Aorta (tissue), 5 donors: ENCODE results near the gene EMX1. TPM values are rescaled to one million over a fixed set of nuclear protein-coding genes. Genes with fewer than 3 reads are reported as not detected.

ENCODE experiments used
- ATAC-seq: fragments of 200-7000 bp; cut with Tn5 transposase; one replicate; pipeline ENCODE4 v1.9.1; 2022; ENCODE audit warnings: moderate library complexity; ENCODE audit not compliant: low FRiP score
- DNase-seq, 2 donors: peaks; one replicate each; pipeline ENCODE4 v3.0.0-alpha.2; 2020
- H3K27ac ChIP-seq, 2 donors: one replicate each; pipeline ENCODE4 v1.5.1; 2013; ENCODE audit warnings: low read length in 2 of 2, mild to moderate bottlenecking in 2 of 2, moderate library complexity in 2 of 2, control low read depth in 1 of 2, inconsistent platforms in 1 of 2, low read depth in 1 of 2
- H3K27me3 ChIP-seq, 2 donors: one replicate each; pipeline ENCODE4 v1.6.1; 2013; ENCODE audit warnings: control low read depth in 1 of 2, low read length in 1 of 2, mild to moderate bottlenecking in 1 of 2, moderate library complexity in 1 of 2; ENCODE audit not compliant: insufficient read depth in 2 of 2, control insufficient read depth in 1 of 2
- H3K36me3 ChIP-seq, 2 donors: one replicate each; pipeline ENCODE4 v1.6.1; 2013; ENCODE audit warnings: control low read depth in 1 of 2, low read length in 1 of 2, mild to moderate bottlenecking in 1 of 2; ENCODE audit not compliant: insufficient read depth in 2 of 2, control insufficient read depth in 1 of 2
- H3K4me1 ChIP-seq, 2 donors: one replicate each; pipeline ENCODE4 v1.6.1; 2013; ENCODE audit warnings: low read length in 2 of 2, control low read depth in 1 of 2, mild to moderate bottlenecking in 1 of 2, moderate library complexity in 1 of 2; ENCODE audit not compliant: insufficient read depth in 2 of 2, control insufficient read depth in 1 of 2
- H3K4me3 ChIP-seq, 2 donors: one replicate each; pipeline ENCODE4 v1.5.1; 2013; ENCODE audit warnings: low read length in 2 of 2, control low read depth in 1 of 2, mild to moderate bottlenecking in 1 of 2
- H3K9me3 ChIP-seq: one replicate; pipeline ENCODE4 v1.6.1; 2013; ENCODE audit warnings: mild to moderate bottlenecking, low read length; ENCODE audit not compliant: control insufficient read depth
- WGBS, 2 donors: extraction: QIAGEN DNeasy Blood & Tissue Kit; methylation state at CpG; one replicate each; pipeline ENCODE4 v1.1.7; 2013; 5-methylcytosine and 5-hydroxymethylcytosine counted together
- intact Hi-C, 2 donors: fragments of 100-400 bp; cut with DNase I; formaldehyde crosslinking; loops; one replicate each; pipeline versions ENCODE4 v1.14.2 to v1.15.0; 2022
- polyA plus RNA-seq, 2 donors: library from polyadenylated mRNA; stranded (reverse); fragments of 200-250 nt; gene quantifications; one replicate each; pipeline ENCODE4 v1.2.3, GENCODE V29; 2013
- total RNA-seq, 2 donors: library from RNA; stranded (reverse); fragmentation: NEBNext Ultra II Directional; extraction: Animal tissue kit (Norgen Biotek cat#: 25700); gene quantifications; one replicate each; pipeline ENCODE4 v1.2.1, GENCODE V29; 2021
- donor health status: healthy with polysubstance abuse.
- donor health status: Bipolar disorder and iron deficiency.
- donor health status: DM: no; HTN: no; CAD: no.
- donor health status: DM: no; HTN: no; CAD: no.
- donor health status: DM: yes; HTN: yes; CAD: no.

Gene EMX1
- total and polyA plus RNA-seq, 4 donors: not detected

GRCh38 chr2:72950558-72951255, 33.4 kb downstream of the EMX1 start:
- intact Hi-C loops: no loop called here
- Histone ChIP-seq H3K9me3 (no peaks in the 10 kb centered on the region), H3K27ac (no peak overlapping the region), H3K36me3 (no peaks in the 10 kb centered on the region), H3K4me3 (no peak overlapping the region), H3K4me1 (no peaks in the 10 kb centered on the region), H3K27me3 (no peaks in the 10 kb centered on the region)
- DNase-seq (no peak), ATAC-seq (no peak)
- WGBS, 2 donors: 83 to 86% methylated on average over 11 to 13 of the region's 13 CpGs

- no peaks in the 10 kb centered on the region for H3K9me3 ChIP-seq
- no peak overlapping the region for H3K27ac ChIP-seq
- 88 to 90% methylated on average over 8 of the region's 8 CpGs for WGBS, 2 donors
- no peak for DNase-seq
- intact Hi-C loops: no loop called here
- no peaks in the 10 kb centered on the region for H3K27me3 ChIP-seq
- no peak overlapping the region for H3K4me3 ChIP-seq
- H3K36me3 ChIP-seq: no peaks in the 10 kb centered on the region
- H3K4me1 ChIP-seq: no peaks in the 10 kb centered on the region
- no peak for ATAC-seq
These were observed 34.2 kb downstream of the EMX1 start for GRCh38 chr2:72951303-72952095.

GRCh38 chr2:72952110-72952823, 34.9 kb downstream of the EMX1 start:
- intact Hi-C loops: no loop called here
- no peak for ATAC-seq
- Histone ChIP-seq H3K36me3 (no peaks in the 10 kb centered on the region), H3K27me3 (no peaks in the 10 kb centered on the region), H3K9me3 (no peaks in the 10 kb centered on the region), H3K4me1 (no peaks in the 10 kb centered on the region), H3K27ac (no peak overlapping the region), H3K4me3 (no peak overlapping the region)
- 81 to 86% methylated on average over 8 of the region's 8 CpGs for WGBS, 2 donors
- no peak for DNase-seq

GRCh38 chr2:72952961-72953360, 35.6 kb downstream of the EMX1 start:
- WGBS, 2 donors: 91 to 93% methylated on average over 14 of the region's 14 CpGs
- no peak overlapping the region for H3K27ac ChIP-seq
- DNase-seq: no peak
- H3K4me1 ChIP-seq: no peaks in the 10 kb centered on the region
- H3K4me3 ChIP-seq: no peak overlapping the region
- no peak for ATAC-seq
- no peaks in the 10 kb centered on the region for H3K36me3 ChIP-seq
- intact Hi-C loops: no loop called here
- no peaks in the 10 kb centered on the region for H3K9me3 ChIP-seq
- H3K27me3 ChIP-seq: no peaks in the 10 kb centered on the region

- H3K9me3 ChIP-seq: no peaks in the 10 kb centered on the region
- no peaks in the 10 kb centered on the region for H3K36me3 ChIP-seq
- DNase-seq: no peak
- 99 to 100% methylated on average over 1 of the region's 1 CpG for WGBS, 2 donors
- intact Hi-C loops: no loop called here
- no peaks in the 10 kb centered on the region for H3K27me3 ChIP-seq
- ATAC-seq: no peak
- no peak overlapping the region for H3K4me3 ChIP-seq
- H3K27ac ChIP-seq: no peak overlapping the region
- H3K4me1 ChIP-seq: no peaks in the 10 kb centered on the region
These were observed 36.2 kb downstream of the EMX1 start for GRCh38 chr2:72953528-72953927.

- intact Hi-C loops: no loop called here
- no peaks in the 10 kb centered on the region for H3K9me3 ChIP-seq
- ATAC-seq: no peak
- WGBS, 2 donors: 89 to 91% methylated on average over 4 of the region's 4 CpGs
- H3K4me3 ChIP-seq: no peak overlapping the region
- no peaks in the 10 kb centered on the region for H3K36me3 ChIP-seq
- DNase-seq: no peak
- H3K27me3 ChIP-seq: no peaks in the 10 kb centered on the region
- no peaks in the 10 kb centered on the region for H3K4me1 ChIP-seq
- H3K27ac ChIP-seq: no peak overlapping the region
These were observed 36.7 kb downstream of the EMX1 start for GRCh38 chr2:72953976-72954375.

GRCh38 chr2:72954376-72955227, 37.3 kb downstream of the EMX1 start:
- Histone ChIP-seq H3K27ac (no peak overlapping the region), H3K9me3 (no peaks in the 10 kb centered on the region), H3K36me3 (no peaks in the 10 kb centered on the region), H3K4me3 (no peak overlapping the region), H3K4me1 (no peaks in the 10 kb centered on the region), H3K27me3 (no peaks in the 10 kb centered on the region)
- DNase-seq: no peak
- intact Hi-C loops: no loop called here
- ATAC-seq: no peak
- 87 to 89% methylated on average over 12 of the region's 12 CpGs for WGBS, 2 donors

- Histone ChIP-seq H3K27ac (no peak overlapping the region), H3K9me3 (no peaks in the 10 kb centered on the region), H3K4me1 (no peaks in the 10 kb centered on the region), H3K4me3 (no peak overlapping the region), H3K27me3 (no peaks in the 10 kb centered on the region), H3K36me3 (no peaks in the 10 kb centered on the region)
- WGBS, 2 donors: 89 to 90% methylated on average over 24 of the region's 24 CpGs
- DNase-seq (no peak), ATAC-seq (no peak)
- intact Hi-C loops: no loop called here
These were observed 38.1 kb downstream of the EMX1 start for GRCh38 chr2:72955228-72956049.
